Activated naive CD8-positive, alpha-beta T cell (primary cell): Measurements from ENCODE around the gene NEBL.

Experiments used
- H3K27ac Mint-ChIP-seq: one replicate; pipeline ENCODE4 v1.8.0; 2021; ENCODE audit warnings: mixed read lengths
- H3K27me3 Mint-ChIP-seq: one replicate; pipeline ENCODE4 v1.8.0; 2021; ENCODE audit warnings: mixed read lengths
- H3K36me3 Mint-ChIP-seq: one replicate; pipeline ENCODE4 v1.8.0; 2021; ENCODE audit warnings: mixed read lengths
- H3K4me1 Mint-ChIP-seq: one replicate; pipeline ENCODE4 v1.8.0; 2021; ENCODE audit warnings: low read depth, mixed read lengths
- H3K4me3 Mint-ChIP-seq: one replicate; pipeline ENCODE4 v1.8.0; 2021; ENCODE audit warnings: mild to moderate bottlenecking, mixed read lengths
- H3K9me3 Mint-ChIP-seq: one replicate; pipeline ENCODE4 v1.8.0; 2021; ENCODE audit warnings: low read depth, mixed read lengths

Gene NEBL

GRCh38 chr10:20920061-20920460, 22.9 kb upstream of the NEBL start:
- no peaks in the 10 kb centered on the region for H3K9me3 Mint-ChIP-seq
- no peak overlapping the region for H3K4me3 Mint-ChIP-seq
- no peaks in the 10 kb centered on the region for H3K36me3 Mint-ChIP-seq
- H3K27ac Mint-ChIP-seq: no peak overlapping the region
- no peaks in the 10 kb centered on the region for H3K4me1 Mint-ChIP-seq
- H3K27me3 Mint-ChIP-seq: no peaks in the 10 kb centered on the region

GRCh38 chr10:20919481-20919880, 22.4 kb upstream of the NEBL start:
- H3K36me3 Mint-ChIP-seq: no peaks in the 10 kb centered on the region
- H3K27ac Mint-ChIP-seq: no peak overlapping the region
- no peaks in the 10 kb centered on the region for H3K27me3 Mint-ChIP-seq
- H3K4me1 Mint-ChIP-seq: no peaks in the 10 kb centered on the region
- H3K9me3 Mint-ChIP-seq: no peaks in the 10 kb centered on the region
- H3K4me3 Mint-ChIP-seq: no peak overlapping the region

DNA sequence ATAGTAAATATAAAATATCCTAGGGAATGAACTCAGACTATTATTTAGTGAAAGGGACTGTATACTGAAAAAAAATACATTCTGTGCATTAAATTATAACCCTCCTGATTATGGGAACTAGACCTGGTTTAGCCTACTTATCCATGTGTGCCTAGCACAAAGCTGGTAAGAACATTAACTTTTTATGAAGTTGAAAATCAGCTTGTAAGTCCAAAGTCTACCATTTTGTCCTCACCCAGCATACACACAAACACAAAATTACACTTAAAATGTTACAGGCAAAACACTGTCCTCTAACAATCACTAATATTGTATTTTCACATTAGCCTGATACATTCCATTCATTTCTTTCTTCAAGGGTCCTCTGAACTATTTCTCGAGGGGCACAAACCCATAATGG, 19.9 kb upstream of the NEBL start:
- Mint-ChIP-seq H3K27ac (no peak overlapping the region), H3K9me3 (no peaks in the 10 kb centered on the region), H3K36me3 (no peaks in the 10 kb centered on the region), H3K27me3 (no peaks in the 10 kb centered on the region), H3K4me3 (no peak overlapping the region), H3K4me1 (no peaks in the 10 kb centered on the region)

DNA sequence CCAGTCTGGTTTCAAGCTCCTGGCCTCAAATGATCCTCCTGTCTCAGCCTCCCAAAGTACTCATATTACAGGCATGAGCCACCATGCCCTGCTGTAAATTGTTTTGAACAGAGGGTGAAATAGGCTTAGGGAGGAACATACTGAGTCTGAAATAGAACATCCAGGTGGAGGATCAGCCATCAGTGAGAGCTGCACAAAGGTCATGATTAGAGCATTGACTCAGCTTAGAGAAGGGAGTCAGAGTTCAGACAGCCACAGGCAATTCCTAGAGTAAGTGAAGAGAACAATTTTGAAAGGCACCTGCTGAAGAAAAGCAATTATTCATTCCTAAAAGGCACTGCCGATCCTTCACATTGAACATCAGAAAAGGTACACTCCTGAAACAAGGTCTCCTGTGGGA, 15.9 kb upstream of the NEBL start:
- Mint-ChIP-seq H3K9me3 (no peaks in the 10 kb centered on the region), H3K36me3 (no peaks in the 10 kb centered on the region), H3K27ac (no peak overlapping the region), H3K4me1 (no peaks in the 10 kb centered on the region), H3K4me3 (no peak overlapping the region), H3K27me3 (no peaks in the 10 kb centered on the region)

GRCh38 chr10:20911626-20912025, 14.5 kb upstream of the NEBL start:
- no peaks in the 10 kb centered on the region for H3K9me3 Mint-ChIP-seq
- H3K36me3 Mint-ChIP-seq: no peaks in the 10 kb centered on the region

GRCh38 chr10:20909801-20910200, 12.7 kb upstream of the NEBL start:
- no peaks in the 10 kb centered on the region for H3K27me3 Mint-ChIP-seq
- H3K9me3 Mint-ChIP-seq: no peaks in the 10 kb centered on the region
- H3K4me1 Mint-ChIP-seq: no peaks in the 10 kb centered on the region
- H3K27ac Mint-ChIP-seq: no peak overlapping the region
- H3K4me3 Mint-ChIP-seq: no peak overlapping the region
- H3K36me3 Mint-ChIP-seq: no peaks in the 10 kb centered on the region

More at GRCh38 chr10:20911626-20912025, 14.5 kb upstream of the NEBL start:
- H3K27ac Mint-ChIP-seq: no peak overlapping the region
- no peaks in the 10 kb centered on the region for H3K4me1 Mint-ChIP-seq
- H3K4me3 Mint-ChIP-seq: no peak overlapping the region
- no peaks in the 10 kb centered on the region for H3K27me3 Mint-ChIP-seq

DNA sequence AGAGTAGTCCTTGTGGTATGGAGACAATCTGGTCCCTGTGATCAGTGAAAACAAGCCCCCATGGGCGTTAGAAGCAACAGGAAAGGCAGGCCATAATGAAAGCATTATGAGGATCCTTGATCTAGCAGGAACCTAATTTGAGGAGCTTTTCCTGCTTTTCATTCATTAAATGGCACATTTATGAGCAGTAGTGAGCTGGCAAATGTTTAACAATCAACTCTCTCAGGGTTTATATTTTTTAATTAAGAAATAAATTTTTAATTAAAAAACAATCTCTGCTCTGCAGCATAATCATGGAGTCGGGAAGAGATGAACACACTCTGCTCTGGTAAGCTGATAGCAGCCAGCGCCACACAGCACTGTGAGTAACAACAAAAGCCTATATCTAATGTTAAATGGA, 11.3 kb upstream of the NEBL start:
- H3K4me1 Mint-ChIP-seq: no peaks in the 10 kb centered on the region
- no peaks in the 10 kb centered on the region for H3K36me3 Mint-ChIP-seq
- no peak overlapping the region for H3K27ac Mint-ChIP-seq
- H3K27me3 Mint-ChIP-seq: no peaks in the 10 kb centered on the region
- peaks cover 3% of the 10 kb centered on the region for H3K9me3 Mint-ChIP-seq
- H3K4me3 Mint-ChIP-seq: no peak overlapping the region

DNA sequence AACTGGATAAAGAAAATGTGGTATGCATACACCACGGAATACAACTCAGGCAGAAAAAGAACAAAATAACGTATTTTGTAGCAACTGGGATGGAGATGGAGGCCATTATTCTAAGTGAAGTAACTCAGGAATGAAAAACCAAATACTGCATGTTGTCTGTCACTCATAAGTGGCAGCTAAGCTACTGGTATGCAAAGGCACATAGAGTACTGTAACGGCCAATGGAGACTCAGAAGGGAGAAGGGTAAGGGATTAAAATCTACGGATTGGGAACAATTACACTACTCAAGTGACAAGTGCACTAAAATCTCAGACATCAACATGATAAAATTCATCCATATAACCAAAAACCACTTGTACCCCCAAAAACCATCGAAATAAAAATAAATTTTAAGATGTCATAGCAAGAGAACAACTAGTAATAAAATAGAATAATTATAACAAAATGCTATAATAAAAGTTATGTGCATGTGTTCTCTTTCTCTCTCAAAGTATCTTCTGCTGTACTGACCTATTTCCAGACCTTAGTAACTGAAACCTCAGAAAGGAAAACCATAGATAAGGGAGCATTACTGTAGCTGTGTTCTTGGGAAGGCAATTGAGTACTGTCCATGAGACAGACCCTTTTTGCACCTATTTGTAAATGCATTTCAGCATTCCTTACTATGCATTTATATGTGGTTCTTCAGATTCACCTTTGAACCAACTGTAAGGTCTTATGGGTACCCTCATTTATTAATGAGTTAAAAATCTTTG, 6.7 kb upstream of the NEBL start:
- peaks cover 4% of the 10 kb centered on the region for H3K9me3 Mint-ChIP-seq
- H3K27ac Mint-ChIP-seq: no peak overlapping the region
- H3K36me3 Mint-ChIP-seq: no peaks in the 10 kb centered on the region
- no peak overlapping the region for H3K4me3 Mint-ChIP-seq
- no peaks in the 10 kb centered on the region for H3K4me1 Mint-ChIP-seq
- no peaks in the 10 kb centered on the region for H3K27me3 Mint-ChIP-seq

GRCh38 chr10:20901110-20901509, 4.0 kb upstream of the NEBL start:
- H3K36me3 Mint-ChIP-seq: no peaks in the 10 kb centered on the region
- H3K4me3 Mint-ChIP-seq: no peak overlapping the region
- H3K4me1 Mint-ChIP-seq: no peaks in the 10 kb centered on the region
- no peaks in the 10 kb centered on the region for H3K27me3 Mint-ChIP-seq
- peaks cover 4% of the 10 kb centered on the region for H3K9me3 Mint-ChIP-seq
- H3K27ac Mint-ChIP-seq: no peak overlapping the region

- Mint-ChIP-seq H3K27me3 (no peaks in the 10 kb centered on the region), H3K9me3 (peaks cover 4% of the 10 kb centered on the region), H3K4me3 (no peak overlapping the region), H3K4me1 (no peaks in the 10 kb centered on the region), H3K27ac (no peak overlapping the region), H3K36me3 (no peaks in the 10 kb centered on the region)
Measured at GRCh38 chr10:20898866-20899535, 1.9 kb upstream of the NEBL start.

DNA sequence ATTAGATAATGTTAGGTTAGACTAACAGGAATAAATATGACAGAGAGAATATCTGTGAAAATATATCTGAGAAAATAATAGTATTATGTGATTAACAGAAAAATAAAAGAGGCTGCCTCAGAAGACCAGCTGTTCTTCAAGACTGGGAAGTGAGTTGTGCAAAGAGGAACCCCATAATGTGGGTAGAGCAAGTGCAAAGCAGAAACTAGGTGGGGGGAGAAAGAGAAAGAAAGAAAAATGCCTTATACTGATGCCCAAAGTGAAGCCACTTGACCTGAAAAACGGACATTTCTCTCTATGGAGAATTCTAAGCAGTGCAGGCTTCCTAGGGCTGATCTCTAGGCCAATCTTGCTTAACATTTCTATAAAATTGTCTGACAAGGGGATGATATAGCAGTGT, 3.8 kb downstream of the NEBL start:
- no peak overlapping the region for H3K4me3 Mint-ChIP-seq
- no peak overlapping the region for H3K27ac Mint-ChIP-seq
- peaks cover 4% of the 10 kb centered on the region for H3K27me3 Mint-ChIP-seq
- no peaks in the 10 kb centered on the region for H3K4me1 Mint-ChIP-seq
- H3K36me3 Mint-ChIP-seq: no peaks in the 10 kb centered on the region
- no peaks in the 10 kb centered on the region for H3K9me3 Mint-ChIP-seq

DNA sequence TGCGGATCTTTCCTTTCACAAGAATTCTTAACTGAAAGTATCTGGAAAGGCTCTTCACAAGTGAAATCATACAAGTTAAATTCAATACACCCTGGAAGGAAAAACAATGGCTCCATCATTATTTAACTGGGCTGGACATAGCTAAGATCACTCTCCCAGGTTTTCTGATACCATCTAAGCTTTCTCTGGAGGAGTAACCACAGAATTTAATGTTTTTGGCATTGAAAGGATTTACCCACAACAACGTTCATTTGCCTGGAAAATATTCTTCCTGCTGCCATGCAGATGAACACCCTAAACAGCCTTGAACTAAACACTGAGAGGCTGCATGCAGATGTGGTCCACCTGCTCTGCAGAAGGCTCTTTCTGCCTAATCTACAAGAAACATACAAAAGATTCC, 4.3 kb downstream of the NEBL start:
- Mint-ChIP-seq H3K4me1 (no peaks in the 10 kb centered on the region), H3K27ac (no peak overlapping the region), H3K36me3 (no peaks in the 10 kb centered on the region), H3K9me3 (no peaks in the 10 kb centered on the region), H3K4me3 (no peak overlapping the region), H3K27me3 (peaks cover 4% of the 10 kb centered on the region)

DNA sequence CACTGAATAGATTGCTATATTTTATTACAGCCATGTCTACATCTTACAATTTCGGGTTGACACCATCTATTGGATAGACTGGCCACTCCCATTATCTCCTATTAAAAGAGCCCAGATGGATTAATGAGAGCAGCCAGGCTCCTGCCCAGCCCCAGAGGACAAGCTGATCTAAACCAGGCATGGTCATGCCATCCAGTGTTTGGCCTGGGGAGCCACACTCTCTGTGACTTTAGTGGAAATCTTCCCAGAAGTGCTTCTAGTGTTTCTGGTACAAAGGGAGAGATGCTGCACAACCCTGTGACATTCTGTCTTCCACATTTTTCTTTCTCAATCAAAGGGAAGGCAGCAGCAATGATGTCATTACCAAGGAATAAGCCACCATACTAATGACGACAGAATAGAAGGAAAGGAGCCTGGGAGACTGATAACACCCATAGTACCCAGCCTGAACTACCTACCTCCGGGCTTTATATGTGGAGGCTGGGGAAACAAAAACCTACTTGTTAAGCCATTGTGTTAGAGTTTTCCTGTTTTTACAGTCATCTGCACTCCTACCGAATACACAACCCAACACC, 5.0 kb downstream of the NEBL start:
- Mint-ChIP-seq H3K4me3 (no peak overlapping the region), H3K36me3 (no peaks in the 10 kb centered on the region), H3K9me3 (no peaks in the 10 kb centered on the region), H3K27me3 (peaks cover 4% of the 10 kb centered on the region), H3K4me1 (no peaks in the 10 kb centered on the region), H3K27ac (no peak overlapping the region)

- Mint-ChIP-seq H3K27ac (no peak overlapping the region), H3K27me3 (peaks cover 4% of the 10 kb centered on the region), H3K4me3 (no peak overlapping the region), H3K36me3 (no peaks in the 10 kb centered on the region), H3K9me3 (no peaks in the 10 kb centered on the region), H3K4me1 (no peaks in the 10 kb centered on the region)
Measured at GRCh38 chr10:20891338-20891714, 5.8 kb downstream of the NEBL start.

- H3K4me3 Mint-ChIP-seq: no peak overlapping the region
- H3K9me3 Mint-ChIP-seq: no peaks in the 10 kb centered on the region
- H3K4me1 Mint-ChIP-seq: no peaks in the 10 kb centered on the region
- H3K36me3 Mint-ChIP-seq: no peaks in the 10 kb centered on the region
- H3K27me3 Mint-ChIP-seq: peaks cover 4% of the 10 kb centered on the region
- no peak overlapping the region for H3K27ac Mint-ChIP-seq
Measured at GRCh38 chr10:20890491-20891337, 6.4 kb downstream of the NEBL start.
